HepG2 (cell line): ENCODE results near the gene C14orf93. TPM values are rescaled to one million over a fixed set of nuclear protein-coding genes. Genes with fewer than 3 reads are reported as not detected.

Source experiments
- AHR ChIP-seq: IDR thresholded peaks from 2 replicates; pipeline ENCODE4 v1.6.1; 2018; ENCODE audit warnings: missing genetic modification reagents, missing compliant biosample characterization
- ARNT ChIP-seq: fragments of 450-650 bp; IDR thresholded peaks from 2 replicates; pipeline ENCODE4 v1.6.1; 2017
- ATM ChIP-seq: fragments of 450-650 bp; IDR thresholded peaks from 2 replicates; pipeline ENCODE4 v1.7.1; 2017; ENCODE audit warnings: mild to moderate bottlenecking, borderline replicate concordance
- HNRNPL ChIP-seq: fragments of 200-400 bp; formaldehyde crosslinking; IDR thresholded peaks from 2 replicates; pipeline ENCODE4 v1.6.1; 2017; ENCODE audit warnings: mild to moderate bottlenecking, low read depth, low read length
- JUN ChIP-seq: sonication (generic); formaldehyde crosslinking; IDR thresholded peaks from 2 replicates; pipeline ENCODE4 v1.4.0; 2020; ENCODE audit warnings: mild to moderate bottlenecking, missing genetic modification reagents
- MTA1 ChIP-seq: sonication (generic); formaldehyde crosslinking; IDR thresholded peaks from 2 replicates; pipeline ENCODE4 v1.4.0; 2020; ENCODE audit warnings: missing genetic modification reagents, mild to moderate bottlenecking, borderline replicate concordance
- NCOA2 ChIP-seq: sonication (generic); formaldehyde crosslinking; IDR thresholded peaks from 2 replicates; pipeline ENCODE4 v1.8.0; 2022; ENCODE audit warnings: inconsistent platforms
- PITX1 ChIP-seq: sonication (generic); formaldehyde crosslinking; IDR thresholded peaks from 2 replicates; pipeline ENCODE4 v1.5.1; 2020; ENCODE audit warnings: mild to moderate bottlenecking, missing genetic modification reagents
- POLR2AphosphoS2 ChIP-seq: IDR thresholded peaks from 2 replicates; pipeline ENCODE4 v1.6.1; 2011; ENCODE audit warnings: low read depth, low read length, improper control_type of control experiment
- RARG ChIP-seq: sonication (generic); formaldehyde crosslinking; IDR thresholded peaks from 2 replicates; pipeline ENCODE4 v1.4.0; 2020; ENCODE audit warnings: low read depth, mild to moderate bottlenecking, missing genetic modification reagents
- RCOR2 ChIP-seq: IDR thresholded peaks from 2 replicates; pipeline ENCODE4 v1.6.1; 2016; ENCODE audit warnings: missing biosample characterization, missing genetic modification reagents
- RFXANK ChIP-seq: IDR thresholded peaks from 2 replicates; pipeline ENCODE4 v1.6.1; 2016
- RXRA ChIP-seq: sonication (generic); formaldehyde crosslinking; IDR thresholded peaks from 2 replicates; pipeline ENCODE4 v1.5.1; 2020; ENCODE audit warnings: missing genetic modification reagents
- SAFB2 ChIP-seq: sonication (generic); formaldehyde crosslinking; IDR thresholded peaks from 2 replicates; pipeline ENCODE4 v1.5.1; 2020; ENCODE audit warnings: missing genetic modification reagents, low read depth, mild to moderate bottlenecking, borderline replicate concordance
- SPEN ChIP-seq: sonication (generic); formaldehyde crosslinking; IDR thresholded peaks from 2 replicates; pipeline ENCODE4 v1.5.1; 2020; ENCODE audit warnings: low read depth, mild to moderate bottlenecking, missing genetic modification reagents
- ZFX ChIP-seq: sonication (generic); formaldehyde crosslinking; IDR thresholded peaks from 2 replicates; pipeline ENCODE4 v1.4.0; 2020; ENCODE audit warnings: mild to moderate bottlenecking, low read depth, missing genetic modification reagents, moderate library complexity
- ZNF160 ChIP-seq: sonication (generic); formaldehyde crosslinking; IDR thresholded peaks from 2 replicates; pipeline ENCODE4 v1.8.0; 2022; ENCODE audit warnings: mild to moderate bottlenecking, inconsistent platforms, missing genetic modification reagents
- ZNF20 ChIP-seq: sonication (generic); formaldehyde crosslinking; IDR thresholded peaks from 2 replicates; pipeline ENCODE4 v1.4.0; 2020; ENCODE audit warnings: mild to moderate bottlenecking, moderate library complexity, missing genetic modification reagents
- ZNF496 ChIP-seq: sonication (generic); formaldehyde crosslinking; IDR thresholded peaks from 2 replicates; pipeline ENCODE4 v1.8.1; 2023; ENCODE audit warnings: mild to moderate bottlenecking, moderate library complexity, missing genetic modification reagents; ENCODE audit not compliant: insufficient replicate concordance
- ZNF644 ChIP-seq: IDR thresholded peaks from 2 replicates; pipeline ENCODE4 v1.6.1; 2016; ENCODE audit warnings: low read depth
- ZNF781 ChIP-seq: sonication (generic); formaldehyde crosslinking; IDR thresholded peaks from 2 replicates; pipeline ENCODE4 v1.5.1; 2020; ENCODE audit warnings: borderline replicate concordance, mild to moderate bottlenecking, missing genetic modification reagents; ENCODE audit errors: not compliant biosample characterization
- ZNF816 ChIP-seq: sonication (generic); formaldehyde crosslinking; IDR thresholded peaks from 2 replicates; pipeline ENCODE4 v1.8.0; 2022; ENCODE audit warnings: missing genetic modification reagents, mild to moderate bottlenecking, borderline replicate concordance
- ZSCAN12 ChIP-seq: sonication (generic); formaldehyde crosslinking; IDR thresholded peaks from 2 replicates; pipeline ENCODE4 v1.9.0; 2021; ENCODE audit warnings: mild to moderate bottlenecking, missing genetic modification reagents
- polyA plus RNA-seq, 8 experiments: library from polyadenylated mRNA; depleted of rRNA in 3 of 8; stranded (reverse) in 7 of 8; unstranded in 1 of 8; fragments of >200 nt; fragmentation: Illumina TruSeq in 4 of 8; extraction: Trizol in 4 of 8; gene quantifications; 2 replicates each; pipeline versions ENCODE4 v1.2.1 to v1.2.3, GENCODE V29; 2011 to 2016; ENCODE audit warnings: low read depth in 4 of 8, missing spikeins in 1 of 8, mixed read lengths in 1 of 8; ENCODE audit not compliant: insufficient read depth in 1 of 8
- total RNA-seq, 5 experiments: library from RNA; depleted of rRNA; stranded (reverse); fragments of >200 nt; fragmentation: Illumina TruSeq; extraction: Trizol; gene quantifications; 2 replicates each; pipeline ENCODE4 v1.2.3, GENCODE V29; 2016; ENCODE audit warnings: low read depth in 1 of 5
- TF ChIP-seq, protein P1 (sequence below): sonication (generic); formaldehyde crosslinking; IDR thresholded peaks from 2 replicates; pipeline ENCODE4 v1.4.0; 2020; ENCODE audit warnings: mild to moderate bottlenecking, missing genetic modification reagents
- TF ChIP-seq, protein P2 (sequence below): sonication (generic); formaldehyde crosslinking; IDR thresholded peaks from 2 replicates; pipeline ENCODE4 v1.5.0; 2020; ENCODE audit warnings: missing genetic modification reagents
- TF ChIP-seq, protein P3 (sequence below): sonication (generic); formaldehyde crosslinking; IDR thresholded peaks from 2 replicates; pipeline ENCODE4 v1.4.0; 2020; ENCODE audit warnings: mild to moderate bottlenecking, low read depth, missing genetic modification reagents

The C14orf93 gene
- total and polyA plus RNA-seq, 2 of the 13 experiments (the other 11 are each of a cell fraction or from before 2014, with no cell fraction given): 11.4 to 22.5 TPM

- TF ChIP-seq AHR: no peak; the same call in 1 of the 2 replicates
- TF ChIP-seq ATM: no peak
- TF ChIP-seq, protein P1, sequence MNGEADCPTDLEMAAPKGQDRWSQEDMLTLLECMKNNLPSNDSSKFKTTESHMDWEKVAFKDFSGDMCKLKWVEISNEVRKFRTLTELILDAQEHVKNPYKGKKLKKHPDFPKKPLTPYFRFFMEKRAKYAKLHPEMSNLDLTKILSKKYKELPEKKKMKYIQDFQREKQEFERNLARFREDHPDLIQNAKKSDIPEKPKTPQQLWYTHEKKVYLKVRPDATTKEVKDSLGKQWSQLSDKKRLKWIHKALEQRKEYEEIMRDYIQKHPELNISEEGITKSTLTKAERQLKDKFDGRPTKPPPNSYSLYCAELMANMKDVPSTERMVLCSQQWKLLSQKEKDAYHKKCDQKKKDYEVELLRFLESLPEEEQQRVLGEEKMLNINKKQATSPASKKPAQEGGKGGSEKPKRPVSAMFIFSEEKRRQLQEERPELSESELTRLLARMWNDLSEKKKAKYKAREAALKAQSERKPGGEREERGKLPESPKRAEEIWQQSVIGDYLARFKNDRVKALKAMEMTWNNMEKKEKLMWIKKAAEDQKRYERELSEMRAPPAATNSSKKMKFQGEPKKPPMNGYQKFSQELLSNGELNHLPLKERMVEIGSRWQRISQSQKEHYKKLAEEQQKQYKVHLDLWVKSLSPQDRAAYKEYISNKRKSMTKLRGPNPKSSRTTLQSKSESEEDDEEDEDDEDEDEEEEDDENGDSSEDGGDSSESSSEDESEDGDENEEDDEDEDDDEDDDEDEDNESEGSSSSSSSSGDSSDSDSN (CRISPR knock-in tag): peak; percentile 98
- peak; percentile 93; the same call in 1 of the 2 replicates for TF ChIP-seq MTA1
- TF ChIP-seq HNRNPL: peak; percentile 70; the same call in 1 of the 2 replicates
- peak; percentile 84 for TF ChIP-seq ZNF781 (CRISPR knock-in tag)
- peak; percentile 45; the same call in 1 of the 2 replicates for TF ChIP-seq NCOA2 (CRISPR knock-in tag)
- TF ChIP-seq ZSCAN12 (CRISPR knock-in tag): no peak
- TF ChIP-seq ARNT: no peak
- 0 out of 2 replicates have a peak, but pooled peaks have one; percentile 9 for TF ChIP-seq ZNF644
- TF ChIP-seq SAFB2: no peak
- TF ChIP-seq, protein P2, sequence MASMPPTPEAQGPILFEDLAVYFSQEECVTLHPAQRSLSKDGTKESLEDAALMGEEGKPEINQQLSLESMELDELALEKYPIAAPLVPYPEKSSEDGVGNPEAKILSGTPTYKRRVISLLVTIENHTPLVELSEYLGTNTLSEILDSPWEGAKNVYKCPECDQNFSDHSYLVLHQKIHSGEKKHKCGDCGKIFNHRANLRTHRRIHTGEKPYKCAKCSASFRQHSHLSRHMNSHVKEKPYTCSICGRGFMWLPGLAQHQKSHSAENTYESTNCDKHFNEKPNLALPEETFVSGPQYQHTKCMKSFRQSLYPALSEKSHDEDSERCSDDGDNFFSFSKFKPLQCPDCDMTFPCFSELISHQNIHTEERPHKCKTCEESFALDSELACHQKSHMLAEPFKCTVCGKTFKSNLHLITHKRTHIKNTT (CRISPR knock-in tag): 0 out of 2 replicates have a peak, but pooled peaks have one; percentile 54
- TF ChIP-seq ZNF20: 0 out of 2 replicates have a peak, but pooled peaks have one; percentile 28
- TF ChIP-seq ZFX (CRISPR knock-in tag): peak; percentile 79
- TF ChIP-seq ZNF496 (CRISPR knock-in tag): no peak
- TF ChIP-seq PITX1 (CRISPR knock-in tag): peak; percentile 76
- TF ChIP-seq RXRA (CRISPR knock-in tag): peak; percentile 77
- no peak for TF ChIP-seq RCOR2 (CRISPR knock-in tag)
- TF ChIP-seq ZNF816 (CRISPR knock-in tag): no peak; the same call in 1 of the 2 replicates
- TF ChIP-seq JUN (CRISPR knock-in tag): 0 out of 2 replicates have a peak, but pooled peaks have one; percentile 87
- TF ChIP-seq, protein P3, sequence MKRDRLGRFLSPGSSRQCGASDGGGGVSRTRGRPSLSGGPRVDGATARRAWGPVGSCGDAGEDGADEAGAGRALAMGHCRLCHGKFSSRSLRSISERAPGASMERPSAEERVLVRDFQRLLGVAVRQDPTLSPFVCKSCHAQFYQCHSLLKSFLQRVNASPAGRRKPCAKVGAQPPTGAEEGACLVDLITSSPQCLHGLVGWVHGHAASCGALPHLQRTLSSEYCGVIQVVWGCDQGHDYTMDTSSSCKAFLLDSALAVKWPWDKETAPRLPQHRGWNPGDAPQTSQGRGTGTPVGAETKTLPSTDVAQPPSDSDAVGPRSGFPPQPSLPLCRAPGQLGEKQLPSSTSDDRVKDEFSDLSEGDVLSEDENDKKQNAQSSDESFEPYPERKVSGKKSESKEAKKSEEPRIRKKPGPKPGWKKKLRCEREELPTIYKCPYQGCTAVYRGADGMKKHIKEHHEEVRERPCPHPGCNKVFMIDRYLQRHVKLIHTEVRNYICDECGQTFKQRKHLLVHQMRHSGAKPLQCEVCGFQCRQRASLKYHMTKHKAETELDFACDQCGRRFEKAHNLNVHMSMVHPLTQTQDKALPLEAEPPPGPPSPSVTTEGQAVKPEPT (CRISPR knock-in tag): peak; percentile 90
- peak; percentile 73; the same call in 1 of the 2 replicates for TF ChIP-seq RFXANK (CRISPR knock-in tag)
- TF ChIP-seq ZNF160 (CRISPR knock-in tag): peak; percentile 81; the same call in 1 of the 2 replicates
- TF ChIP-seq SPEN: peak; percentile 72
- TF ChIP-seq RARG (CRISPR knock-in tag): 0 out of 2 replicates have a peak, but pooled peaks have one; percentile 13
- peak; percentile 70; the same call in 1 of the 2 replicates for TF ChIP-seq POLR2AphosphoS2
Observed at GRCh38 chr14:23057757-23058653, 48.1 kb upstream of the C14orf93 start (continued).
